ENCODE data around the gene CHST3.
"Not testable (repeated sequence)": the region's sequence is repeated elsewhere in the genome, so short reads cannot be mapped to it uniquely, and the experiment has no call there.

CHST3 gene, protein sequence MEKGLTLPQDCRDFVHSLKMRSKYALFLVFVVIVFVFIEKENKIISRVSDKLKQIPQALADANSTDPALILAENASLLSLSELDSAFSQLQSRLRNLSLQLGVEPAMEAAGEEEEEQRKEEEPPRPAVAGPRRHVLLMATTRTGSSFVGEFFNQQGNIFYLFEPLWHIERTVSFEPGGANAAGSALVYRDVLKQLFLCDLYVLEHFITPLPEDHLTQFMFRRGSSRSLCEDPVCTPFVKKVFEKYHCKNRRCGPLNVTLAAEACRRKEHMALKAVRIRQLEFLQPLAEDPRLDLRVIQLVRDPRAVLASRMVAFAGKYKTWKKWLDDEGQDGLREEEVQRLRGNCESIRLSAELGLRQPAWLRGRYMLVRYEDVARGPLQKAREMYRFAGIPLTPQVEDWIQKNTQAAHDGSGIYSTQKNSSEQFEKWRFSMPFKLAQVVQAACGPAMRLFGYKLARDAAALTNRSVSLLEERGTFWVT

GRCh38 chr10:71964098-71964742 is at the start of gene CHST3:
TSS of gene CHST3 (plus strand) at chr10:71964395. CDS start at chr10:72005843, 41,448 bp downstream.
- Histone ChIP-seq H3K27ac (ENCODE audit: low read length) (no peak within 1 kb of the TSS), H3K4me2 (ENCODE audit: low read length) (no peak within 1 kb of the TSS), H3K9me3 (ENCODE audit: insufficient read depth, low read length) (no peaks in the 10 kb centered on the region), H3K4me3 (ENCODE audit: low read length) (no peak within 1 kb of the TSS), H3K9ac (ENCODE audit: low read length) (no peak within 1 kb of the TSS), H3K4me1 (ENCODE audit: low read length) (no peaks in the 10 kb centered on the region), H3K79me2 (ENCODE audit: low read length) (no peaks in the 10 kb centered on the region), H3K36me3 (replicated peaks; ENCODE audit: low read depth, low read length) (no peaks in the 10 kb centered on the region), H2AFZ (ENCODE audit: low read depth, low read length) (no peak within 1 kb of the TSS), H4K20me1 (ENCODE audit: insufficient read depth, low read length) (no peaks in the 10 kb centered on the region), H3K27me3 (ENCODE audit: low read depth, low read length) (peaks cover 10% of the 10 kb centered on the region)
- TF ChIP-seq, protein P1, sequence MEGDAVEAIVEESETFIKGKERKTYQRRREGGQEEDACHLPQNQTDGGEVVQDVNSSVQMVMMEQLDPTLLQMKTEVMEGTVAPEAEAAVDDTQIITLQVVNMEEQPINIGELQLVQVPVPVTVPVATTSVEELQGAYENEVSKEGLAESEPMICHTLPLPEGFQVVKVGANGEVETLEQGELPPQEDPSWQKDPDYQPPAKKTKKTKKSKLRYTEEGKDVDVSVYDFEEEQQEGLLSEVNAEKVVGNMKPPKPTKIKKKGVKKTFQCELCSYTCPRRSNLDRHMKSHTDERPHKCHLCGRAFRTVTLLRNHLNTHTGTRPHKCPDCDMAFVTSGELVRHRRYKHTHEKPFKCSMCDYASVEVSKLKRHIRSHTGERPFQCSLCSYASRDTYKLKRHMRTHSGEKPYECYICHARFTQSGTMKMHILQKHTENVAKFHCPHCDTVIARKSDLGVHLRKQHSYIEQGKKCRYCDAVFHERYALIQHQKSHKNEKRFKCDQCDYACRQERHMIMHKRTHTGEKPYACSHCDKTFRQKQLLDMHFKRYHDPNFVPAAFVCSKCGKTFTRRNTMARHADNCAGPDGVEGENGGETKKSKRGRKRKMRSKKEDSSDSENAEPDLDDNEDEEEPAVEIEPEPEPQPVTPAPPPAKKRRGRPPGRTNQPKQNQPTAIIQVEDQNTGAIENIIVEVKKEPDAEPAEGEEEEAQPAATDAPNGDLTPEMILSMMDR (IDR thresholded peaks at IDR 0.05; ENCODE audit: low read depth, low read length), result no peak
- no peak for TF ChIP-seq EZH2phosphoT487 (IDR thresholded peaks at IDR 0.05; ENCODE audit: low read depth)

DNA sequence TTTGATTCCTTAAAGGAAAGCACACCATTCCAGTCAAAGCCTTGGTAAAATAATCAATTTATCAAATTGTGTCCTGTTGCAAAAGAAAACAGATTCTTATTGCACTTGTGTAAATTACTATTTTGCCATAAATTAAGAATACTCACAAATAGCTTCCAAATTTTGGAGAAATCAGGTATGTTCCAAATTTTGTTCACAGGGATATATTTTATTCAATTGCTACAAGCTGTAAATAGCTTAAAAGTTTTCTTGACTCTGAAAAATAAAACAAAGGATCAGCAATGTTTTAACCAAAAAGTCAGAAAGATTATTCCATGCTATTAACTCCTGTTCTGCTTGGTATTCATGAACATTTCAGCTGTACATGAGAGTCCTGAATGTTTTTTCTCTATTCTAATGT is 47.4 kb upstream of the CHST3 start:
- no peaks in the 10 kb centered on the region for H3K79me2 ChIP-seq (ENCODE audit: low read length)
- H3K4me1 ChIP-seq (ENCODE audit: low read length), result no peaks in the 10 kb centered on the region
- no peaks in the 10 kb centered on the region for H3K27me3 ChIP-seq (ENCODE audit: low read depth, low read length)
- no peak for TF ChIP-seq EZH2phosphoT487 (IDR thresholded peaks at IDR 0.05; ENCODE audit: low read depth)
- TF ChIP-seq, protein P1 (IDR thresholded peaks at IDR 0.05; ENCODE audit: low read depth, low read length), result no peak
- H3K4me3 ChIP-seq (ENCODE audit: low read length), result no peak overlapping the region
- no peak overlapping the region for H3K4me2 ChIP-seq (ENCODE audit: low read length)
- no peaks in the 10 kb centered on the region for H4K20me1 ChIP-seq (ENCODE audit: insufficient read depth, low read length)
- no peak overlapping the region for H2AFZ ChIP-seq (ENCODE audit: low read depth, low read length)
- H3K36me3 ChIP-seq (replicated peaks; ENCODE audit: low read depth, low read length), result no peaks in the 10 kb centered on the region
- peaks cover 3% of the 10 kb centered on the region; the same call in 1 of the 2 replicates for H3K9me3 ChIP-seq (ENCODE audit: insufficient read depth, low read length)
- H3K27ac ChIP-seq (ENCODE audit: low read length), result no peak overlapping the region
- H3K9ac ChIP-seq (ENCODE audit: low read length), result no peak overlapping the region

DNA sequence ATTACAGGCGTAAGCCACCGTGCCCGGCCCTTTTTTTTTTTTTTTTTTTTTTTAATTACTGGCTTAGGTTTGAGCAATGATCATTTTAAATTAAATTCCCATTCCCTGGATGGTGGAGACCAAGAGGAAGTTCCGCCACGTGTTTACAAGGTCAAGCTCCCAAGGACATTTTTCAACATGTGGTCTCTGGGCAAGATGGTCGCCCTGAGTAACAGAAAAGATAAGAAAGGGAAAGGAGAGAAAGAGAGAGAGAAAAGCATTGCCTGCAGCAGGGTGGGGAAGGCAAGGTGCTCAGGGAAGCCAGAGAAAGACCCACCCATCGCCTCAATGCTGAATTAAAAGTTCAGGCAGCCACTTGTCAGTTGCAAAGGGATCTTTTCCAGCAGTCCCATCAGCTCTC is 45.2 kb upstream of the CHST3 start:
- no peaks in the 10 kb centered on the region for H3K36me3 ChIP-seq (replicated peaks; ENCODE audit: low read depth, low read length)
- H3K4me2 ChIP-seq (ENCODE audit: low read length), result no peak overlapping the region
- no peak overlapping the region for H2AFZ ChIP-seq (ENCODE audit: low read depth, low read length)
- no peaks in the 10 kb centered on the region for H4K20me1 ChIP-seq (ENCODE audit: insufficient read depth, low read length)
- H3K4me1 ChIP-seq (ENCODE audit: low read length), result no peaks in the 10 kb centered on the region
- H3K9ac ChIP-seq (ENCODE audit: low read length), result no peak overlapping the region
- H3K27me3 ChIP-seq (ENCODE audit: low read depth, low read length), result no peaks in the 10 kb centered on the region
- no peak overlapping the region for H3K27ac ChIP-seq (ENCODE audit: low read length)
- no peaks in the 10 kb centered on the region for H3K79me2 ChIP-seq (ENCODE audit: low read length)
- no peak for TF ChIP-seq EZH2phosphoT487 (IDR thresholded peaks at IDR 0.05; ENCODE audit: low read depth)
- TF ChIP-seq, protein P1 (IDR thresholded peaks at IDR 0.05; ENCODE audit: low read depth, low read length), result no peak
- H3K4me3 ChIP-seq (ENCODE audit: low read length), result no peak overlapping the region
- H3K9me3 ChIP-seq (ENCODE audit: insufficient read depth, low read length), result peaks cover 3% of the 10 kb centered on the region; the same call in 1 of the 2 replicates

GRCh38 chr10:71919956-71920539 is 44.1 kb upstream of the CHST3 start:
- H3K79me2 ChIP-seq (ENCODE audit: low read length); H3K9ac ChIP-seq (ENCODE audit: low read length); H3K9me3 ChIP-seq (ENCODE audit: insufficient read depth, low read length); H2AFZ ChIP-seq (ENCODE audit: low read depth, low read length); H3K27ac ChIP-seq (ENCODE audit: low read length); H3K4me1 ChIP-seq (ENCODE audit: low read length); H3K27me3 ChIP-seq (ENCODE audit: low read depth, low read length); H3K36me3 ChIP-seq (replicated peaks; ENCODE audit: low read depth, low read length); H3K4me3 ChIP-seq (ENCODE audit: low read length); H3K4me2 ChIP-seq (ENCODE audit: low read length); H4K20me1 ChIP-seq (ENCODE audit: insufficient read depth, low read length): not testable (repeated sequence)

All from OCI-LY3 (cell line).